Stomach smooth muscle (tissue), 2 donors: ENCODE data around the gene PXMP2.

ENCODE experiments used
- H3K27ac ChIP-seq: one replicate; pipeline ENCODE4 v1.7.0; 2013; ENCODE audit warnings: mild to moderate bottlenecking, low read length, inconsistent platforms
- H3K27me3 ChIP-seq, 2 donors: one replicate each; pipeline ENCODE4 v1.7.0; 2013; ENCODE audit warnings: low read length in 2 of 2; ENCODE audit not compliant: insufficient read depth in 2 of 2, control insufficient read depth in 1 of 2
- H3K36me3 ChIP-seq, 2 donors: one replicate each; pipeline ENCODE4 v1.7.0; 2013; ENCODE audit warnings: low read length in 2 of 2; ENCODE audit not compliant: control insufficient read depth in 2 of 2, insufficient read depth in 2 of 2
- H3K4me1 ChIP-seq: one replicate; pipeline ENCODE4 v1.7.0; 2013; ENCODE audit warnings: low read length; ENCODE audit not compliant: control insufficient read depth, insufficient read depth
- H3K4me3 ChIP-seq, 2 donors: one replicate each; pipeline ENCODE4 v1.7.0; 2013; ENCODE audit warnings: low read length in 2 of 2
- H3K9ac ChIP-seq, 2 donors: one replicate each; pipeline ENCODE4 v1.7.0; 2013; ENCODE audit warnings: low read length in 2 of 2, mild to moderate bottlenecking in 1 of 2
- H3K9me3 ChIP-seq, 2 donors: one replicate each; pipeline ENCODE4 v1.7.0; 2013; ENCODE audit warnings: low read length in 2 of 2; ENCODE audit not compliant: control insufficient read depth in 2 of 2
- donor health status: healthy.
- donor health status: Pancreatic carcinoma.

PXMP2 gene

GRCh38 chr12:132754160-132754932, 67.0 kb downstream of the PXMP2 start:
- Histone ChIP-seq H3K9ac (no peak overlapping the region), H3K4me1 (no peaks in the 10 kb centered on the region), H3K27ac (no peak overlapping the region), H3K9me3 (no peaks in the 10 kb centered on the region), H3K27me3 (no peaks in the 10 kb centered on the region), H3K4me3 (no peak overlapping the region), H3K36me3 (peaks cover 18 to 33% of the 10 kb centered on the region in 2 donors)
